ENCODE results near the gene SFT2D2. TPM values are rescaled to one million over a fixed set of nuclear protein-coding genes. Genes with fewer than 3 reads are reported as not detected.

SFT2D2 gene
- 42.2 TPM for total RNA-seq

DNA sequence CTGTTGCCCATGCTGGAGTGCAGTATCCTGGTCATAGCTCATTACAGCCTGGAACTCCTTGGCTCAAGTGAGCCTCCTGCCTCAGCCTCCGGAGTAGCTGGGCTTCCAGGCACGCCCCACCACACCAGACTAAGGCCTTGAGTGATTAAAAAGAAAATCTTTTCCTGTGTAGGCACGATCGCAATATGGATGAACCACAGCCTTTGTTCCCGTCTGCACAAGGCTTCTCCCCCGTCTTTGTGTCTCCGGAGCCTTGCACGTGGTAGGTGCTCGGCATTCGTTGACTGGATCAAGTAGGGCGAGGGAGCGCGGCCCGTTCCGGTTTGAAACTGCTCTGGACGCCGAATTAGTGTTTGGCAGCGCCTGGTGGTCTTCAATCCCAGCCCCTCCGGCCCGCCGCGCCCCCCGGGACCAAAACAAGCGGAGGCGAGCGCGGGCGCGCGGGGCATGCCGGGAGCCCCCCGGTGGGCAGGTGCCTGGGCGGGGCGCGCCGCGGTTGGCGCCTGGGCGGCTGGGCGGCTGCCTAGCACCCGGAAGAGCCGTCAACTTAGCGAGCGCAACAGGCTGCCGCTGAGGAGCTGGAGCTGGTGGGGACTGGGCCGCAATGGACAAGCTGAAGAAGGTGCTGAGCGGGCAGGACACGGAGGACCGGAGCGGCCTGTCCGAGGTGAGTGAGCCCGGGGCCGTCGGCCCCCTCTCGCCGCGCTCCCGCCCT is at the start of gene SFT2D2:
TSS of gene SFT2D2 (plus strand) at position 529 of the 715 bp plus-strand sequence. CDS start at position 605, 76 bp downstream.

DNA sequence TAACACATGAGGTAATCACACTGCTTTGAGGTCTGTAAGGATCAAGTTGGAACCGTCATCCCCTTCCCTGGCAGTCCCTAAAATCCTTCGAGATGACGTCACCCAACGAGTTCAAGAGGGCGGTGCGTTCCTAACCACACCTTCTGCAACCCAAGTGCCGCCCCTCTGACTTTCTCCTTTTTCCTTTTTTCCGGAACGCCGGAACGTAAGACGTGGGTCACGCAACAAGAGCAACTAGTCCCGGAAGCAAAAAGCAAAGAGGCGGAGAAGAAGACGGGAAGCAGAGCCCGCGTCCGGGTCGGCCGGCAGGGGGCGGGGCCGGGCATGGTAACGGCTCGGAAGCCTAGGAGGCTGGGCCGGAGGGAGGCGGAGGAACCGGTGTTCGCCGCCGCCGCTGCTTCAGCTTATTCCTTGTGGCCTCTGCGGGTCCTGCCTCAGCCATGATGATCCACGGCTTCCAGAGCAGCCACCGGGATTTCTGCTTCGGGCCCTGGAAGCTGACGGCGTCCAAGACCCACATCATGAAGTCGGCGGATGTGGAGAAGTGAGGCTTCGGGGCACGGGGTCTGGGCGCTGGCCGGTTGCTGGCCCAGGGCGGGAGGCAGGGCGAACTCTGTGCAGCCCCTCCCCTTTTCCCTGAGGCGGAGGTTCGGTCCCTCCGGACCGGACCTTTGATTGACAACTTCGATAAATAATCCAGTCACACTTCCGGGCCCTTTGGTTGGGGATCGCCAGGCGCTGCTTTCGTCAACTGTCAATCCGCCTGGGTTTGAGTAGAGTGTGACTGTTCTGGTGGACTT is 47.0 kb upstream of the SFT2D2 start, which contains the start of gene TIPRL:
TSS of gene TIPRL (plus strand) at position 325 of the 800 bp plus-strand sequence. CDS start at position 441, 116 bp downstream.

DNA sequence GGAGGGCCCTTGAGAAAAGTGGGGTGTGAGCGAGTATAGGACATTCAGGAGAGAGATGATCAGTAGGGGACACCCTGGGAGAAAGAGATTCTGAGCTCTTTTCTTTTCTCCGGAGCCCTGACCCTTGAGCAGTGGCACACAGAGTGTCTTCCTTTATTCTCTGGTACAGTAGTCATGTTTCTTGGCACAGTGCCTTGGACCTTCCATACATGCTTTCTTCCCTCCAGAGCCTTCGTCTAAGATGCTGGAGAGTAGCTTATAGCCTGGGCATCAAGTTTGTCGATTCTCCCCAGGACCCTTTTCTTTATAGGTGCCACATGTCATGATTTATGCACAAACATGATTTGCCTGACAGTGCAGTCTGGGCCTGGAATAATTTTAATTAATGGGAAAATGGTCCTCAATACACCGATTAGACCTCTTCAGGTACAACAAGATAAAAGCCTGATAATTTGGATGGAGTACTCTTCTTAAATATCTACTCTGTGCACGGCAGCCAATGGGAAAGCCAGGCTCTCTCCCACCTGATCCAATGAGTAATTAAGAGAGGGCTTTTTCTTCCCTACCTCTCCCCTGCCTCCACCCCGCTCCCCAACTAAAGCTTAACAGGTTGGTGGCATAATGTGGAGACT is 54.6 kb downstream of the SFT2D2 start, which contains the start of gene TBX19:
TSS of gene TBX19 (plus strand) at position 582 of the 632 bp plus-strand sequence. CDS start 214 bp downstream, outside the sequence.

Other genes with a start within 250 kb of the SFT2D2 start
- gene GPR161, start 89.1 kb upstream of the SFT2D2 start, total RNA-seq, result 27.2 TPM
- gene TIPRL, start 47.0 kb upstream of the SFT2D2 start, total RNA-seq, result 53.5 TPM
- 1.8 TPM for gene TBX19, start 54.9 kb downstream of the SFT2D2 start, total RNA-seq